ENCODE results near the gene LYRM4.

The LYRM4 gene

GRCh38 chr6:5146398-5146797 lies 114.4 kb downstream of the LYRM4 start:
- no peak for DNase-seq (ENCODE audit: low read depth)

GRCh38 chr6:5143634-5144311 lies 117.0 kb downstream of the LYRM4 start:
- no peak for DNase-seq (ENCODE audit: low read depth)

- no peak for DNase-seq (ENCODE audit: low read depth)
Observed at GRCh38 chr6:5142915-5143314, 117.8 kb downstream of the LYRM4 start.

GRCh38 chr6:5142131-5142530 lies 118.6 kb downstream of the LYRM4 start:
- no peak for DNase-seq (ENCODE audit: low read depth)

- DNase-seq (ENCODE audit: low read depth): no peak
Observed at GRCh38 chr6:5141046-5141445, 119.7 kb downstream of the LYRM4 start.

GRCh38 chr6:5139828-5140771 lies 120.7 kb downstream of the LYRM4 start:
- DNase-seq (ENCODE audit: low read depth): no peak

DNA sequence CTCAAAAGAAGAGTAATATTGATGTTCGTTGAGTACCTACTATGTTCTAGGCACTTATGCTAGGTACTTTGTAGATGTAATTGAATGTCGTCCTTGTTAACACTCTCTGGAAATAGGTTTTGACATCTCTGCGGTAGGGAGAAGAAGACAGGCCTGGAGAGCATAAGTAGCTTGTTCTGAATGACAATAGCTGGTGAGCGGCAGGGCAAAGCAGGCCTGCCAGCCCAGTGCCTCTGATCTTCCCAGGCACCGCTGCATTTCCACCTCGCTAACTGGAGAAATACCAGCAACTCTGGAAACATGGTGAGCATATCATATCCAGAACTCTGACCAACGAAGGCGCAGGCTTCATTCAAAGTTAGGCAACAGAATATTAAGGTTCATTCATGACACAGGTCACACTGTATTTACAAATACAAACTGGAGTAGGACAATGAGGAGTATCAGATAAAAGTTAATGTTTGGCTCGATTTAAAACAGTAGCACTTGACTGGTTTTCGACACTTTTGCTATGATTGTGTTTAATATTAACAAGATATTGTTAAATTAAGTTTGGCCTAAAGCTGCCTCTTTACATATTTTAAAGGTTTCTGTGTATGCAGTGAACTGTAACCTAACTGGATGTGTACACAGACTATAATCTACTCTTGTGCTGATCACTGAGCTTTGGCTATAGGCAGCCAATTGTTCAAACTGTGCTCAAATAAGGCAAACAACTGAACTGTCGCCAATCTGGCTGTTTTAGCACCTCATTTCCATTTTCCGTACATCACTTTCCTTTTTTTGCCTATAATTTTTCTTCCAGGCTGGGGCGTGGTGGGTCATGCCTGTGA lies 121.5 kb downstream of the LYRM4 start:
- DNase-seq (ENCODE audit: low read depth): no peak

GRCh38 chr6:5136851-5137250 lies 123.9 kb downstream of the LYRM4 start:
- DNase-seq (ENCODE audit: low read depth): no peak

DNA sequence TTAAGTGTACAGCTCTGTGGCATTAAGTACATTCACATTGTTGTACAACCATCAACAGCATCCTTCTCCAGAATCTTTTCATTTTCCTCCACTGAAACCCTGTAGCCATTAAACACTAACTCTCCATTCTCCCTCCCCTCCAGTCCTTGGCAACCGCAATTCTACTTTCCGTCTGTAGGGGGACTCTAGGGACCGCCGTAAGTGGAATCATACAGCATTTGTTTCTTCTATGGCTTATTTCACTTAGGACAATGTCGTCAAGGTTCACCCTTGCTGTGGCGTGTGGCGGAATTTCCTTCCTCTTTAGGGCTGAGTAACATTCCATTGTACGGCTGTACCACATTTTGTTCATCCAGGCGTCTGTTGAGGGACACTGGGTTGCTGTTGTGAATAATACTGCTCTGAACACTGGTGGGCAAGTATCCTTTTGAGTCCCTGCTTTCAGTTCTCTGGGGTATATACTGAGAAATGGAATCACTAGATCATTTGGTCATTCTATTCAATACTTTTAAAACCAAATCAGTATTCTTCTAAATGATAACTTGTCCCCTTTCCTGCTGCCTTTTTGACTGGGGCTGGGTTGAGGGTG lies 124.9 kb downstream of the LYRM4 start:
- DNase-seq (ENCODE audit: low read depth): no peak

DNA sequence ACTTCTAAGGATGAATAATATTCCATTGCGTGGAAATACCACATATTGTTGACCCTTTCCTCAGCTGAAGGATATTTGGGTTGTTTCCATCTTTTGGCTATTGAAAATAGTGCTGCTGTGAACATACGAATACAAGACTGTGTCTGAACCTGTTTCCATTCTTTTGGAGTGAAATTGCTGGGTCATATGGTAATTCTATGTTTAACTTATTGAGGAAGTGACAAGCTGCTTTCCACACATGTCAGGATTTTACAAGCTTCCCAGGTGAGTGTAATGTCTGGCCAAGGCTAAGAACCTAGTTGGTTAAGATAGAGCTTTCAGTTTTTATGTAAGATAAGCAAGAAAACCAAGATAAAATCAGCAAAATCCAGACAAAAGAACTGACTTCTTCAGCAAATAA lies 126.8 kb downstream of the LYRM4 start:
- DNase-seq (ENCODE audit: low read depth): no peak

DNA sequence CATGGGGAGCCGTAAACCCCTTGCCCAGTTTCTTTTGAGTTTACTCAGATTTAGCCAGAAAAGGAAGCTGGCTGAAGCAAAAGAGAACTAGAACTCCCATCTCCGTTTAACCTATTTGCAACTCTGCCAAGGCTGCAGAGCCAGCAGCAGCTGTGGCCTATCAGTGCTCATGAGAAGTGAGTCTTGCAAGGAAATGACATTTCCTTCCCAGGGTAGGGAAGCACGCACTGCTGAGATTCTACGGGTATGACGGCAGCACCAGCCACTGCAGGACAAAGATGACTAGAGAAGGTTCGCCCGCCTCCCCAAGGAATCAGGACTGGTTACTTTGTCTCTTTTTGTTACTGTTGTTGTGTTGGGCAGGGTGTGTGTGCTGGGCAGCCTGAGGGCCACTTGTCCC lies 128.0 kb downstream of the LYRM4 start:
- DNase-seq (ENCODE audit: low read depth): no peak

DNA sequence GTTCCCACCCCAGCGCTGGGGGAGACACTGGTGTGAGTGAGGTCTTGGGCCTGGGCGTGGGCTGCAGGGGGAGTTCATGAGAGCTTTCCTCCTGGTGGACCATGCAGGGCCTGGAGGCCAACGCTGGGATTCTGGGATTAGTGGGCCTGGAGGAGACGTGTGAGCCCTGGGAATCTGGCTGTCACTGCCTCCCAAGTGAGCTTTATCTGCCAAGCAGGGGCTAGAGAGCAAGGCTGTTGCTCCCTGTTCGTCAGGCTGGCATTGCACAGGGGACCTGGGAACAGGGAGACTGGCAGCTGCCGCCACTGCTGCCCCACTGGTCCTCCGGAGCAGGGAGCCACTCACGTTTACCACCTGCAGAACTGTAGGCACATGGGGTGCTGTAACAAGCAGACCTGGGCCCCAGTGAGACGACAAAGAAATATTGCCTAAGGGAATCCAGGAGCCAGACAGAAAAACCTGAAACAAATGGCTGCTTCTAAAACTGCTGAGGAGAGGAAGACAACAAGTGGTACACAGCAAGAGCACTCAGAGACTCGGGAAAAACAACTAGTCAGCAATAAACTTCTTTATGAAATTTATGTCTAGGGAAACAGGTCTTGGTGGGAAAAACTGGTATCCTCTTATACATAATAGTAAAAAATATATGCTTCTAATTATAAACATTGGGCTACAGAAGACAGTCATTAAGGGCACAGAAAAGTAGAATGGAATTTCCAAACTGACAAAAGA lies 130.4 kb downstream of the LYRM4 start:
- DNase-seq (ENCODE audit: low read depth): no peak

- no peak for DNase-seq (ENCODE audit: low read depth)
Observed at GRCh38 chr6:5128351-5128750, 132.4 kb downstream of the LYRM4 start.

DNA sequence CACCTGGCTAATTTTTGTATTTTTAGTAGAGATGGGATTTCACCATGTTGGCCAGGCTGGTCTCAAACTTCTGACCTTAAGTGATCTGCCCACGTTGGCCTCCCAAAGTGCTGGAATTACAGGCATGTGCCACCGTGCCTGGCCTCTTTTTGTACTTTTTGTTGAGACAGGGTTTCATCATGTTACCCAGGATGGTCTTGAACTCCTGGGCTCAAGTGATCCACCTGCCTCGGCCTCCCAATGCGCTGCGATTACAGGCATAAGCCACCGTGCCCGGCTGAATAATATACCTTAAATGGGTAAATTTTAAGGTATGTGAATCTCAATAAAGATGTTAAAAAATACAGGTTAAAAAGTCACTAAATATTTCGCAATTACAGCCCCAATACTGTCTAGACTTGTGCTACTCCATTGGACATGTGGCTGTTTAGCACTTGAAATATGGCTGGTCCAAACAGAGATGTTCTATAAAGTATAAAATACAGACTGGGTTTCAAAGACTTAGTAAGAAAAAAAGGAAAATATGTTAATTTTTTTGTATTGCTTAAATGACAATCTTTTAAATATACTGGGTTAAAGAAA lies 133.6 kb downstream of the LYRM4 start:
- no peak for DNase-seq (ENCODE audit: low read depth)

DNA sequence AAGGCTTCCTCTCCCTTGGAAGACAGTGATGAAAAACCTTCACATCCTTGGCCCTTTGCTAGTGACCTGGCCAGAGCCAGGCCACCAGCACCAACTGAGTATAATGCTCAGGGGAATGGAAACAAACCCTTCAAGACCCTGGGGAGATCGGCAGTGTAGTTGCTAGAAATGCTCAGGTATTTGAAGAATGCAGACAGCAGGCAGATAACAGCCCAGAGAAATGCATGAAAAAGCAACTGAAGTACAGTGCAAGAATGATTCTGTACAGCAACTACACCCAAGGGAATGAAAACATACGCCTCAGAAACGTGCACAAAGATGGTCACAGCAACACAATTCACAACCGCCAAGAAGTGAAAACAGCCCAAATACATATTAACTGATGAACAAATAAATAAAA lies 134.5 kb downstream of the LYRM4 start:
- DNase-seq (ENCODE audit: low read depth): no peak

DNA sequence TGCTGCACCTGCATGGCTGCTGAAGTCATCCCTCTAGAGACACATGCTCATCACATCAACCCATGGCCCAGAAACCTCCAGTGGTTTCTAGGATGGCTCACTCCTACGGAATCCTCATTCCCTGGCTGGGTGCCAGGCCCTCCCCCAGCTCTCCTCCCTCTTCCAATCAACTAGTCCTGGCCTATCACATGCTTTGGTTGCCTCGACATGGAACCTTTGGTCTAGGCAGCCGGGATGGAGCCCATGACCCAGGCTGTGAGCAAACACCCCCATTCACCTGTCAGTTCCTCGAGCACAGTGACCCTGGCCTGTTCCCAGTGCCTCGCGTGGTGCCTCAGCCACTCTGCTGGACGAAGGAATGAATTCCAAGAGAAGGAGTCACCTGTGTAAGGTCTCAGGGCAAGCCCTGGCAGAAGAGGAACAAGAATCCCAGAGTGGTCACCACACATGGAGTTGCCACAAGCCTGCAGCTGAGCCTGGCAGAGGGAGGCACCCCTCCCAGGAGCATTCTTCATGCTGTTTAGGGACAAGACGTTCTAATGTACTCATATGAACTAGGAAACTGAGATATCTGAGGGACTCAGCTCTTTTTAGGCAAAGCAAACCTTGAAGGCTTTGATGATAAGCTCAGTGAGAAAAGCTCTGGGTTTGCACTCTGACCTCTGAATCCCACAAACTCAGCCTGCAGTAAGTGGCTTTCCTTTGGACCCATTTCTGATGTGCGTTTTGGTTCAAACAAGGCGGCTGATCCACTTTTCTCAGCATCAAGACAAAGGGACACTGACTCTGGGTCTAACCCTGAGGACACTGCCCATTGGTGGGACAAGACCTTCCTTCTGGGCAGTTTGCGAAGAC lies 135.4 kb downstream of the LYRM4 start:
- DNase-seq (ENCODE audit: low read depth): peak; percentile 56

DNA sequence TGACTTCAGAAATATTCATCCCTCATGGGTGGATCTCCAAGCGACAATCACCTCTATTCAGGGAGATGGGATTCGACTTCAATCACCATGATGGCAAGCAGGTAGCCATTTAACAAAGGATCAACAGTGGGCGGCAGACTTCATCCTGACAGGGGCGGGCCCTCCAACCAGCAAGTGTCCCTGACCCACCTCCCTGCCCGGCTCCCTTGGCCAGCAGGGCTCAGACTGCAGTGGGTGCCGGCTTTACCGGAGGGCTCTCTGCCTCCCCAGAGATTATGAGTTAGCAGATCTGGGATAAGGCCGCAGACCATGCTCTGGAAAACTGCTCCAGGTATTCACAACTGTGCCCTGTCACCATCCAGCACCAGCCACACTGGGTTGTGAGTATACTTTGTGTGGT lies 136.2 kb downstream of the LYRM4 start:
- no peak for DNase-seq (ENCODE audit: low read depth)

GRCh38 chr6:5123296-5124143 lies 137.2 kb downstream of the LYRM4 start:
- DNase-seq (ENCODE audit: low read depth): no peak

DNA sequence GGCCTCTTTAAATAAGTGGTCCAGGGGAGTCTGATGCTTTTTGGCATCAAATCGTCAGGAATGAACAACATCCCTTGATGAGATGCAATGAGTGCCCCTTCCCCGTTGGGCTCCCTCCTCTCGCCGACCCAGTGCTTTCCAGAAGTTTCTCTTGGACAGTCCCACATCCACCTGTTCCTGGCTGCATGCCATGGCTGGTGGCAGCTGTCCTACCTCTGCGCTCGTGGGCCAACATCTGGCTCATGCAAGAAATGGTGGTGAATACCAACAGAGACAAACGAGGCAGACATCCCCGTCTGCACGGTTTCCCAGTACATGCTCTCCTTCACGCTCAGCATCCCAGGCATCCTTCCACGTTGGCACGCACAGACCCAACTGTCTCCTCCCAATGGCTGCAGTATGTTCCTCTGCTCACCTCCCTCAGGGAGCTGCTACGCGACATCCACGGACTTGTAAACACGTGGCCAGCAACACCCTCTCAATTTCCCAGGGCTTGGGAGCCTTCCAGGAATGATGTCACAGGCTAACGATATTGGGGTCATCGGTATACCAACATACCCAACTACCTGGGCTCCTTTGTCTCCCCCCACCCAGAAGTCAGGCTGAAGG lies 138.1 kb downstream of the LYRM4 start:
- DNase-seq (ENCODE audit: low read depth): no peak
